ENCODE data around the gene PDE1C. TPM values are rescaled to one million over a fixed set of nuclear protein-coding genes. Genes with fewer than 3 reads are reported as not detected.

The PDE1C gene
- total and polyA plus RNA-seq, 11 donors = 35.3 to 307 (median 141) TPM

- DNase-seq (no peak), ATAC-seq (no peak)
- Histone ChIP-seq H3K36me3 (peaks cover 0 to 15% (median 0%) of the 10 kb centered on the region in 9 donors), H3K4me1 (peaks cover 0 to 18% (median 1%) of the 10 kb centered on the region in 12 donors), H3K27ac (peak overlapping the region in 2 of 12 donors; percentile 7 to 46), H3K9me3 (no peaks in the 10 kb centered on the region), H3K27me3 (no peaks in the 10 kb centered on the region), H3K4me3 (no peak overlapping the region)
- intact Hi-C loops (cut with DNase I) = no loop called here
- TF ChIP-seq CTCF (IDR thresholded peaks at IDR 0.05) = no peak
- 89 to 96% (median 91%) methylated on average over 2 of the region's 2 CpGs for WGBS, 4 donors
Observed at GRCh38 chr7:31857172-31857571, 213.0 kb downstream of the PDE1C start.

GRCh38 chr7:31856337-31856736 lies 213.9 kb downstream of the PDE1C start:
- Histone ChIP-seq H3K36me3 (peaks cover 0 to 15% (median 0%) of the 10 kb centered on the region in 9 donors), H3K27ac (no peak overlapping the region), H3K4me3 (no peak overlapping the region), H3K9me3 (no peaks in the 10 kb centered on the region), H3K4me1 (peaks cover 0 to 26% (median 3%) of the 10 kb centered on the region in 12 donors), H3K27me3 (no peaks in the 10 kb centered on the region)
- intact Hi-C loops (cut with DNase I) = no loop called here
- ATAC-seq (no peak), DNase-seq (no peak)
- whole genome bisulfite sequencing, 4 donors = 62 to 79% (median 70%) methylated on average over 4 of the region's 4 CpGs
- no peak for TF ChIP-seq CTCF (IDR thresholded peaks at IDR 0.05)
- TF ChIP-seq POLR2A (IDR thresholded peaks at IDR 0.05) = no peak

GRCh38 chr7:31855530-31855929 lies 214.7 kb downstream of the PDE1C start:
- intact Hi-C loops (cut with DNase I) = no loop called here
- Histone ChIP-seq H3K27me3 (no peaks in the 10 kb centered on the region), H3K27ac (no peak overlapping the region), H3K36me3 (peaks cover 0 to 11% (median 0%) of the 10 kb centered on the region in 9 donors), H3K9me3 (no peaks in the 10 kb centered on the region), H3K4me3 (no peak overlapping the region), H3K4me1 (peaks cover 0 to 29% (median 5%) of the 10 kb centered on the region in 12 donors)
- TF ChIP-seq CTCF (IDR thresholded peaks at IDR 0.05) (no peak), POLR2A (IDR thresholded peaks at IDR 0.05) (no peak)
- DNase-seq = no peak
- ATAC-seq = no peak
- 61 to 77% (median 70%) methylated on average over 1 of the region's 1 CpG for WGBS, 4 donors

GRCh38 chr7:31853380-31853779 lies 216.8 kb downstream of the PDE1C start:
- H3K4me3 ChIP-seq = no peak overlapping the region
- peaks cover 0 to 29% (median 5%) of the 10 kb centered on the region in 12 donors for H3K4me1 ChIP-seq
- peaks cover 0 to 31% (median 7%) of the 10 kb centered on the region in 9 donors for H3K36me3 ChIP-seq
- no peak for TF ChIP-seq POLR2A (IDR thresholded peaks at IDR 0.05)
- TF ChIP-seq CTCF (IDR thresholded peaks at IDR 0.05) = no peak
- intact Hi-C loops (cut with DNase I) = no loop called here
- peak overlapping the region in 8 of 12 donors; percentile 37 to 63 (median 48) for H3K27ac ChIP-seq
- 52 to 68% (median 62%) methylated on average over 5 of the region's 5 CpGs for WGBS, 4 donors
- ATAC-seq = peak; percentile 34 to 78 (median 57)
- H3K27me3 ChIP-seq = no peaks in the 10 kb centered on the region
- H3K9me3 ChIP-seq = no peaks in the 10 kb centered on the region
- no peak for DNase-seq
